TTC549 (cell line): ENCODE results near the gene WSB1.
"Not testable (repeated sequence)": the region's sequence is repeated elsewhere in the genome, so short reads cannot be mapped to it uniquely, and the experiment has no call there.

ENCODE experiments used
- FAIRE-seq: peaks from 2 replicates; lab custom pipeline; 2012; peaks lifted over from hg19 to GRCh38; lab: Jason Lieb, UNC

WSB1 gene

GRCh38 chr17:27315796-27316465 is 22.0 kb downstream of the WSB1 start:
- no peak for FAIRE-seq

GRCh38 chr17:27318228-27318627 is 24.3 kb downstream of the WSB1 start:
- FAIRE-seq, result no peak

GRCh38 chr17:27318633-27319032 is 24.7 kb downstream of the WSB1 start:
- FAIRE-seq, result no peak

GRCh38 chr17:27319541-27320221 is 25.8 kb downstream of the WSB1 start:
- no peak for FAIRE-seq

DNA sequence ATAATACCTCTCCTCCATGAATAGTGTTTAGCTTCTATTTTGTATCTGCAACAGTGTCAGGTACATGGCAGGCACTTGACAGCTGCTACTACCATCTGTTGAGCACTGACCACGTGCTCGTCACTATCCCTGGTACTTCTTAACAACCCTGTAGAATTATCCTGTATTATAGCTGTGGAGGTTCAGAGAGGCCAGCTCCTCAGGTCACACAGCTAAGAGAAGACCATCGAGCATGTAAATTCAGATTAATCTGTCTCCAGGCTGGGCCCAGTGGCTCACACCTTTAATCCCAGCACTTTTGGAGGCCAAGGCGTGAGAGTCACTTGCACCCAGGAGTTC is 26.3 kb downstream of the WSB1 start:
- no peak for FAIRE-seq

GRCh38 chr17:27321372-27321771 is 27.5 kb downstream of the WSB1 start:
- FAIRE-seq, result no peak

- no peak for FAIRE-seq
Observed at GRCh38 chr17:27322026-27322425, 28.1 kb downstream of the WSB1 start.

GRCh38 chr17:27322690-27323508 is 29.0 kb downstream of the WSB1 start:
- FAIRE-seq, result no peak

GRCh38 chr17:27323538-27324215 is 29.8 kb downstream of the WSB1 start:
- no peak for FAIRE-seq

DNA sequence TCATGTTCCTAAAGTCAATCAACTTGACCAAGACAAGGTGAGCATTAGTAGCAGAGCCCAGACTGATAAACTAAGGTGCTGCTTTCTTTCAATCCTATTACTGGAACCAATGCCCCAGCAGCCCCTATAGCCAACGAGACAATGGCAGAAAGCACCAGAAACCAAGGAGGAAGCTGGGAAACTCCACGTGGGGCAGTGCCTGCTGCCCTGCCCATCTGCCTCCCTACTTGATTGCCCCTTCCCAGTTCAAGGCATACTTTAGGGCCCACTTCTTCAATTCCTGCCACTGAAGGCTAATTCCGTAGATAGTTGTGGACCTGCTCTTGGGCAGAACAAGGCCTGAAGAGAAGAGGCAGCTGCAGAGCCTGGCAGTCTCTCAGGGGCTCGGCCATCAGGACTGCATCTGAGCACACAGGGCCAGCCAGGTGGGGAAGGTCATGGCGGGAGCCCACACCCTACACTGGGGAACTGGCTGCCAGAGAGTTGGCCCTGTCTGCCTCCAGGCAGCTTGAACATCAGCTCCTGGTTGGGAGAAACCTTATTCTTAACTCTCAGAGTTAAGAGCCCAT is 30.9 kb downstream of the WSB1 start:
- FAIRE-seq, result no peak

DNA sequence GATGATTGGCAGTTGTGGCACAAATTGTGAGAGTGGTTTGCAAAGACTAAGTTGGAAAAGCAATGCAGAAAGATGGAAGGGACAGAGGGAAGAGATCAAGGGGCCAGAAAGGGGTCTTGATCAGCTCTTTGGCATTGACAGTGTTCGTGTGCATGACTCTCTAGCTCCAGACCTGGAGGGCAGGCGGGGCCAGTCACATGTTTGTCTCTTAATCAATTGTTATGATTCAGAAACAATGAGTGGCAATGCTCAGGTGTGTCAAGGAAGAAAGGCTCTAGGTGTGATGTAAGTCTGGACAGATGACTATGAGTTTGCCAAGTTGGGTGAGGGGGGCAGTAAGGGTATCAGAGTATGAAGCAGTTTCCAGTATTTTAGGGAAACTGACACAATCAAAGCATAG is 32.1 kb downstream of the WSB1 start:
- no peak for FAIRE-seq

- no peak for FAIRE-seq
Observed at GRCh38 chr17:27326585-27326984, 32.7 kb downstream of the WSB1 start.

- no peak for FAIRE-seq
Observed at GRCh38 chr17:27327397-27327796, 33.5 kb downstream of the WSB1 start.

DNA sequence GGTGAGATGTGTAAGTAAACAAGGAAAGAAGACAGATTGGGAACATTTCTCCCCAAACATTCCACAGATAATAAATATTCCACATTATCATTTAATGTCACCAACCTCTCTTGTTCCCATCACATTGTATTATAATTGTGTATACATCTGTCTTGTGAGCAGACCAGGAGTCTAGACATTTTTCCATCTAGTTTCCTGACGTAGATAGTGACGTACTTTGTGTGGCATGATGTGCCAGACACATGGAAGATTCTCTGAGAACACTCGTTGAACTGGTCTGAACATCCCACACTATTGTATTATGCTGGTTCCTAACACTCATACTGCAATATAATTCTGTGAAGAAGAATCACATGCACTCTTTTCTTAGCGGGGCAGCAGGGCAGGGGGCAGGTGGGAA is 34.0 kb downstream of the WSB1 start:
- FAIRE-seq, result no peak

GRCh38 chr17:27328686-27329085 is 34.8 kb downstream of the WSB1 start:
- FAIRE-seq, result not testable (repeated sequence)

- FAIRE-seq, result no peak
Observed at GRCh38 chr17:27329146-27329805, 35.4 kb downstream of the WSB1 start.

DNA sequence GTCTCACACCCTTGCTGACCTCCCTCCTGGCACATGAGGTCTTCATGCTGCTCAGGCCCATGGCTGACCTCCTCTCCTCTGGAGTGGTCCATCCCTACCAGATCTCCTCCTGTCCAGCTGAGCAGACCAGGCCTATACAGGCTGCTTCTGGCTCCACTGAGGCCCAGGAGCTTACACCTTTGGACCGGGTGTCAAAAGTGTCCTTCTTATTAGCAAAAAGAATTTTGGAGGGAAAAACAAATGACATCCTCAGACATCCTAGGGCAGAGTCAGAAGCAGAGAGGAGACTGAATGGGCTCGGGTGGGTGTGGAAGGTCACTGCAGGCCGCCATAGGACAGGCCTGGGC is 38.1 kb downstream of the WSB1 start:
- no peak for FAIRE-seq

DNA sequence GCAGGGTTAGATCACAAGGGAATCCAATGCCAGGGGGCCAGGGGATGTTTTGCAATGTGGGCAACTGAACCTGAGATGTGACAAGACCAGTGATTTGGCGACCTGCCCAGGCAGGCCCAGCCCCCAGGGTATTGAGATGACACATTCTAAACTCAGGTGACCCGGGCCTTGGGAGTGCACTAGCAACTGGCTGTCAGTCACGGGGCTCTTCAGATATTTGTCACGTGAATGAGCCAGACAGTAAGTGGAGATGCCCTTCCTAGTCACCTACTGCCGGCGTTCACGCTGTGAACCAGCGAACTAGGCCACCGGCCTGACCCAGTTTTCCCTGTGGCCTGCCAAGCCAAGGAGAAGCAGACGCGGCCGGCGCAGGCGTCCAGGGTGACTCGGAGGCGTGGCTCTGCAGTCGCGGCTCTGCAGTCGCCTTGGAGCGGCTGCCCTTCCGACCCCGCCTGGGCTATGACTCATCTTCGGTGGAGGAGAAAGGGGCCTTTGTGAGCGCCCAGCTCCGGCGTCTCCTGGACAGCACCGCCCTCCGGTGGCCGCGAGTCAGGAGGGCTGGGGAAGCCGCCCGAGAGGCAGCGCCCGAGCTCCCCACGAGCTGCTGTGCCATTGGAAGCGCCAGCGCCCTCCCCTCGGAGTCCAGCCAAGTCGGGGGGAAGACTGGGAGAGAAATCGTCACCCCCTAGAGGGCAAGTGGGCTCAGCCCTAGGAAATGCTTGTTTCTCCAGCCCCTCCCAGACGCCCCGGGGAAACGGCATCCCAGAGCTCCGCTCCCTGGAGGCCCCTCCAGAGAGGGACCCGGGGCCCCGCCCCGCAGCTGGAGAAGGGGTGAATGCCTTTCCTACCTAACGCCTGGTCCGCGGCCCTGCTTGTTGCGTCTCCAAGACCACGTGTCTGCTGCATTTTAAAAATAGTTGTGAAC is 38.8 kb downstream of the WSB1 start:
- peak; percentile 49 for FAIRE-seq

DNA sequence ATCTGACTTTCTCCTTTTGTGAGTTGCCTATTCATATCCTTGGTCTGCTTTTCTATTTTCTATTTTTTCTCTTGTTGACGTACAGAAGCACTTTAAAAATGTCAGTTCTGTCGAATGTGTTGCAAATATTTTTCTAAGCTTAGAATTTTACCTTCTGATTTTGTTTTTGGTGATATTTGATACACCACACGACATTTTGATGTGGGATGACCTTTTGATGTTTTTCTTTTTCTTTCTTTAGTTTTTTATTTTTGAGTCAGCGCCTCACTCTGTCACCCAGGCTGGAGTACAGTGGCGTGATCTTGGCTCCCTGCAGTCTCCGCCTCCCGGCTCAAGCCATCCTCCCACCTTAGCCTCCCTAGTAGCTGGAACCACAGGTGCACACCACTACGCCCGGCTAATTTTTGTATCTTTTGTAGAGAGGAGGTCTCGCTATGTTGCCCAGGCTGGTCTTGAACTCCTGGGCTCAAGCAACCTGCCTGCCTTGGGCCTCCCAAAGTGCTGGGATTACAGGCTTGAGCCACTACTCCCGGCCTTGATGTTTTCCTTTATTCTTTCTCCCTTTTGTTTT is 39.6 kb downstream of the WSB1 start:
- no peak for FAIRE-seq

DNA sequence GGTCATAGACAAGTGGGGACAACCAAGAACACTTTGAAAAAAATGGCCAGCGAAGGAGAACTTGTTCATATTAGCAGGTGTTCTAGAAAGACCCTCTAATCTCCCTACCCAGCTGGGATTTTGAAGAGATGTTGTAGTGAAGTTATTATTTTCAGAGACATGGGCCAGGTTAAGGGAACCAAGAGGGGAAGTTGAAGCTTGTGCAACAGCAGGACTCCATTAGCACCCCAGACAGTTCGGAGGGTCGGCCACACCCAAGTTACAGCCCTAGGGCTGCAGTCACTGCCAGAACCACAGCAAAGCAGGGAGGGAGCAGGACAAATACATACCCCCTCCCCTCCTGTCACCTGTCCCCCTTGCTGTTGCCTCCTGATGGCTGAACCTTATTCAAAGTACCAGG is 42.3 kb downstream of the WSB1 start:
- no peak for FAIRE-seq

GRCh38 chr17:27338536-27338985 is 44.6 kb downstream of the WSB1 start:
- FAIRE-seq, result no peak
